ENCODE data around the gene MCTP2. TPM values are rescaled to one million over a fixed set of nuclear protein-coding genes. Genes with fewer than 3 reads are reported as not detected.

The MCTP2 gene
- total and polyA plus RNA-seq, 2 of the 8 experiments (the other 6 are each of a cell fraction or from before 2014, with no cell fraction given) = 3.4 to 4.5 TPM

GRCh38 chr15:94411285-94411684 is 179.9 kb downstream of the MCTP2 start:
- no peaks in the 10 kb centered on the region for H3K79me2 ChIP-seq (ENCODE audit: control insufficient read depth in 1 of 2, insufficient read depth in 2 of 2, low read length in 2 of 2)
- H3K9me3 ChIP-seq (ENCODE audit: insufficient read depth in 2 of 2, low read depth in 1 of 2, low read length in 1 of 2) = no peaks in the 10 kb centered on the region
- DNase-seq (ENCODE audit: low read depth in 1 of 2, low spot score in 2 of 2) (no peak), FAIRE-seq (no peak)
- H2BK20ac ChIP-seq (ENCODE audit: low read length) = no peak overlapping the region
- H2BK15ac ChIP-seq (ENCODE audit: low read length) = no peak overlapping the region
- H4K5ac ChIP-seq (ENCODE audit: insufficient read length, low read depth, low read length) = no peak overlapping the region
- no peak overlapping the region for H2BK120ac ChIP-seq (replicated peaks; ENCODE audit: low read depth, low read length)
- no peak overlapping the region for H2BK5ac ChIP-seq (ENCODE audit: low read depth, low read length)
- no peak overlapping the region for H4K91ac ChIP-seq (replicated peaks; ENCODE audit: insufficient read length, low read length)
- TF ChIP-seq SIN3A (conservative IDR thresholded peaks at IDR 0.05 in 1 of 2, IDR thresholded peaks at IDR 0.05 in 1 of 2; ENCODE audit: low read depth in 1 of 2, low read length in 2 of 2) (no peak), GTF2F1 (IDR thresholded peaks at IDR 0.05; ENCODE audit: borderline replicate concordance, low read depth, low read length) (no peak), TAF7 (optimal IDR thresholded peaks at IDR 0.05; ENCODE audit: borderline replicate concordance, low read depth, low read length) (no peak), BACH1 (IDR thresholded peaks at IDR 0.05; ENCODE audit: low read length) (no peak), CREB1 (IDR thresholded peaks at IDR 0.05) (no peak)
- no peak overlapping the region for H2BK12ac ChIP-seq (ENCODE audit: low read depth, low read length)
- no peak overlapping the region for H2AFZ ChIP-seq (ENCODE audit: low read length)
- POLR2A ChIA-PET (ENCODE audit: partially characterized antibody) = no interaction called here
- no peak overlapping the region for H3K4me2 ChIP-seq (ENCODE audit: insufficient read depth in 1 of 2, low read depth in 2 of 2, low read length in 2 of 2)
- H3K36me3 ChIP-seq (ENCODE audit: control insufficient read depth in 2 of 4, insufficient read depth in 4 of 4, low read length in 3 of 4) = no peaks in the 10 kb centered on the region
- WGBS, 2 experiments (ENCODE audit: extremely low coverage in 1 of 2, insufficient coverage in 1 of 2, insufficient read length in 1 of 2, insufficient replicate concordance in 2 of 2, low coverage in 1 of 2, low lambda C conversion rate in 2 of 2, missing lambda C conversion rate in 1 of 2) = 87% methylated on average over 5 of the region's 5 CpGs; no CpG with 5 or more reads in 1 of the 2 experiments
- H3K4me1 ChIP-seq (replicated peaks in 1 of 4; ENCODE audit: control insufficient read depth in 3 of 4, insufficient read depth in 4 of 4, low read length in 3 of 4) = no peaks in the 10 kb centered on the region
- no peak overlapping the region for H3K27ac ChIP-seq (ENCODE audit: low read depth, low read length)
- no peak overlapping the region for H3K9ac ChIP-seq (replicated peaks in 1 of 4; ENCODE audit: extremely low read depth in 1 of 4, low read depth in 3 of 4, low read length in 3 of 4)
- no peak overlapping the region for H3K23ac ChIP-seq (ENCODE audit: insufficient read length)
- H3K14ac ChIP-seq (ENCODE audit: insufficient read length) = no peak overlapping the region
- H4K8ac ChIP-seq (ENCODE audit: extremely low read depth, insufficient read depth, low read length) = no peak overlapping the region
- no peaks in the 10 kb centered on the region for H3K23me2 ChIP-seq (ENCODE audit: low read depth, low read length)
- no peak overlapping the region for H3K18ac ChIP-seq (ENCODE audit: extremely low read depth, low read length)
- no peak overlapping the region for H3K4ac ChIP-seq (replicated peaks; ENCODE audit: insufficient read length, low read depth, low read length)
- H3K56ac ChIP-seq (replicated peaks; ENCODE audit: insufficient read length, low read depth, low read length) = no peak overlapping the region
- no peaks in the 10 kb centered on the region for H3K27me3 ChIP-seq (replicated peaks in 1 of 4; ENCODE audit: control insufficient read depth in 3 of 4, extremely low read depth in 1 of 4, insufficient read depth in 3 of 4, low read length in 3 of 4)
- H3K4me3 ChIP-seq (ENCODE audit: extremely low read depth in 1 of 4, insufficient read depth in 2 of 4, low read depth in 3 of 4, low read length in 4 of 4) = no peak overlapping the region
- H2AK5ac ChIP-seq (ENCODE audit: low read depth, low read length) = no peak overlapping the region
- H4K20me1 ChIP-seq (replicated peaks in 1 of 2; ENCODE audit: control insufficient read depth in 1 of 2, insufficient read depth in 2 of 2, low read length in 2 of 2) = no peaks in the 10 kb centered on the region
- no peaks in the 10 kb centered on the region for H3K79me1 ChIP-seq (ENCODE audit: low read depth, low read length)
- CTCF ChIA-PET (ENCODE audit: partially characterized antibody) = interaction anchor here (1.0 to 3.1 kb wide), 5 partner anchors 11 to 247 kb away, joined by 3 to 14 read pairs (median 3); no protein-coding TSS in a partner anchor
